Muscle layer of duodenum (tissue), 2 donors: Measurements from ENCODE around the gene PLEKHG4B.

Experiments used
- H3K27ac ChIP-seq: one replicate; pipeline ENCODE4 v1.7.0; 2013; ENCODE audit warnings: mild to moderate bottlenecking, low read length
- H3K27me3 ChIP-seq: one replicate; pipeline ENCODE4 v1.7.0; 2013; ENCODE audit warnings: low read depth, mild to moderate bottlenecking, control low read depth, low read length
- H3K36me3 ChIP-seq, 2 donors: one replicate each; pipeline ENCODE4 v1.7.0; 2013; ENCODE audit warnings: low read length in 2 of 2, control low read depth in 1 of 2, mild to moderate bottlenecking in 1 of 2; ENCODE audit not compliant: insufficient read depth in 2 of 2, control insufficient read depth in 1 of 2
- H3K4me1 ChIP-seq, 2 donors: one replicate each; pipeline ENCODE4 v1.7.0; 2013; ENCODE audit warnings: low read length in 2 of 2, mild to moderate bottlenecking in 2 of 2, control low read depth in 1 of 2, moderate library complexity in 1 of 2; ENCODE audit not compliant: insufficient read depth in 2 of 2, control insufficient read depth in 1 of 2
- H3K4me3 ChIP-seq, 2 donors: one replicate each; pipeline ENCODE4 v1.7.0; 2013; ENCODE audit warnings: low read length in 2 of 2, low read depth in 1 of 2, mild to moderate bottlenecking in 1 of 2
- H3K9me3 ChIP-seq, 2 donors: one replicate each; pipeline ENCODE4 v1.7.0; 2013; ENCODE audit warnings: low read length in 2 of 2, control low read depth in 1 of 2, mild to moderate bottlenecking in 1 of 2; ENCODE audit not compliant: control insufficient read depth in 1 of 2
- donor health status: healthy.

The PLEKHG4B gene

GRCh38 chr5:178110-178509 is 86.1 kb downstream of the PLEKHG4B start:
- no peak overlapping the region for H3K27ac ChIP-seq
- H3K27me3 ChIP-seq = no peaks in the 10 kb centered on the region
- no peaks in the 10 kb centered on the region for H3K9me3 ChIP-seq
- H3K4me1 ChIP-seq = no peaks in the 10 kb centered on the region
- H3K4me3 ChIP-seq = no peak overlapping the region
- H3K36me3 ChIP-seq = no peaks in the 10 kb centered on the region

GRCh38 chr5:179401-179800 is 87.4 kb downstream of the PLEKHG4B start:
- Histone ChIP-seq H3K27ac (no peak overlapping the region), H3K4me1 (no peaks in the 10 kb centered on the region), H3K36me3 (no peaks in the 10 kb centered on the region), H3K27me3 (no peaks in the 10 kb centered on the region), H3K9me3 (no peaks in the 10 kb centered on the region), H3K4me3 (no peak overlapping the region)

- Histone ChIP-seq H3K4me3 (no peak overlapping the region), H3K27me3 (no peaks in the 10 kb centered on the region), H3K27ac (no peak overlapping the region)
Observed at GRCh38 chr5:180286-180918, 88.4 kb downstream of the PLEKHG4B start.

GRCh38 chr5:181160-181559 is 89.2 kb downstream of the PLEKHG4B start:
- Histone ChIP-seq H3K27me3 (no peaks in the 10 kb centered on the region), H3K9me3 (no peaks in the 10 kb centered on the region), H3K27ac (no peak overlapping the region), H3K4me1 (peaks cover 0 to 5% of the 10 kb centered on the region in 2 donors), H3K36me3 (no peaks in the 10 kb centered on the region), H3K4me3 (no peak overlapping the region)

More at GRCh38 chr5:180286-180918, 88.4 kb downstream of the PLEKHG4B start:
- no peaks in the 10 kb centered on the region for H3K9me3 ChIP-seq
- H3K36me3 ChIP-seq = no peaks in the 10 kb centered on the region
- H3K4me1 ChIP-seq = peaks cover 0 to 5% of the 10 kb centered on the region in 2 donors

GRCh38 chr5:181566-181965 is 89.6 kb downstream of the PLEKHG4B start:
- Histone ChIP-seq H3K9me3 (no peaks in the 10 kb centered on the region), H3K4me3 (no peak overlapping the region), H3K27me3 (no peaks in the 10 kb centered on the region), H3K36me3 (no peaks in the 10 kb centered on the region), H3K27ac (no peak overlapping the region), H3K4me1 (peaks cover 0 to 5% of the 10 kb centered on the region in 2 donors)

GRCh38 chr5:182126-182525 is 90.2 kb downstream of the PLEKHG4B start:
- Histone ChIP-seq H3K27ac (no peak overlapping the region), H3K4me3 (no peak overlapping the region), H3K4me1 (peaks cover 0 to 5% of the 10 kb centered on the region in 2 donors), H3K9me3 (no peaks in the 10 kb centered on the region), H3K27me3 (no peaks in the 10 kb centered on the region), H3K36me3 (no peaks in the 10 kb centered on the region)

GRCh38 chr5:184471-184870 is 92.5 kb downstream of the PLEKHG4B start:
- Histone ChIP-seq H3K36me3 (no peaks in the 10 kb centered on the region), H3K9me3 (no peaks in the 10 kb centered on the region), H3K27ac (no peak overlapping the region), H3K27me3 (no peaks in the 10 kb centered on the region), H3K4me1 (peaks cover 0 to 11% of the 10 kb centered on the region in 2 donors), H3K4me3 (no peak overlapping the region)

- H3K4me1 ChIP-seq = peaks cover 0 to 11% of the 10 kb centered on the region in 2 donors
- no peak overlapping the region for H3K4me3 ChIP-seq
- H3K27me3 ChIP-seq = no peaks in the 10 kb centered on the region
- H3K9me3 ChIP-seq = no peaks in the 10 kb centered on the region
- no peak overlapping the region for H3K27ac ChIP-seq
- H3K36me3 ChIP-seq = no peaks in the 10 kb centered on the region
Observed at GRCh38 chr5:185095-186070, 93.4 kb downstream of the PLEKHG4B start.

GRCh38 chr5:186091-187041 is 94.4 kb downstream of the PLEKHG4B start:
- H3K27me3 ChIP-seq = no peaks in the 10 kb centered on the region
- no peak overlapping the region for H3K27ac ChIP-seq
- H3K4me3 ChIP-seq = no peak overlapping the region
- H3K9me3 ChIP-seq = no peaks in the 10 kb centered on the region
- peaks cover 0 to 12% of the 10 kb centered on the region in 2 donors for H3K4me1 ChIP-seq
- H3K36me3 ChIP-seq = no peaks in the 10 kb centered on the region

GRCh38 chr5:187042-187431 is 95.1 kb downstream of the PLEKHG4B start:
- no peaks in the 10 kb centered on the region for H3K27me3 ChIP-seq
- H3K36me3 ChIP-seq = no peaks in the 10 kb centered on the region

More at GRCh38 chr5:187042-187431, 95.1 kb downstream of the PLEKHG4B start:
- no peak overlapping the region for H3K4me3 ChIP-seq
- no peaks in the 10 kb centered on the region for H3K9me3 ChIP-seq
- no peak overlapping the region for H3K27ac ChIP-seq
- peaks cover 0 to 17% of the 10 kb centered on the region in 2 donors for H3K4me1 ChIP-seq
